Measurements from ENCODE around the gene LOXHD1. TPM values are rescaled to one million over a fixed set of nuclear protein-coding genes. Genes with fewer than 3 reads are reported as not detected.

The LOXHD1 gene
- total and polyA plus RNA-seq, 2 of the 4 experiments (the other 2 are of a cell fraction), result not detected

GRCh38 chr18:46550609-46551008 is 106.4 kb downstream of the LOXHD1 start:
- Histone ChIP-seq H3K56ac (ENCODE audit: extremely low read depth, insufficient read depth, low read length) (no peak overlapping the region), H2BK120ac (ENCODE audit: low read depth, low read length) (no peak overlapping the region), H3K27me3 (ENCODE audit: control insufficient read depth, insufficient read depth, low read length) (no peaks in the 10 kb centered on the region), H3K4ac (ENCODE audit: low read depth, low read length) (no peak overlapping the region), H3K4me3 (ENCODE audit: insufficient read depth, low read depth, low read length) (no peak overlapping the region), H3K14ac (replicated peaks; ENCODE audit: low read depth, low read length) (no peak overlapping the region), H2AFZ (replicated peaks; ENCODE audit: low read length, poor library complexity) (no peak overlapping the region), H3K23ac (ENCODE audit: low read depth, low read length) (no peak overlapping the region), H2BK5ac (ENCODE audit: low read depth, low read length, poor library complexity, severe bottlenecking) (no peak overlapping the region), H3K9ac (ENCODE audit: low read depth, low read length) (no peak overlapping the region), H2BK15ac (ENCODE audit: low read depth, low read length) (no peak overlapping the region), H4K5ac (ENCODE audit: low read depth, low read length) (no peak overlapping the region), H4K8ac (ENCODE audit: low read depth in 2 of 2, low read length in 2 of 2) (no peak overlapping the region), H4K91ac (ENCODE audit: insufficient read depth, low read depth, low read length) (no peak overlapping the region), H3K36me3 (ENCODE audit: control insufficient read depth, insufficient read depth, low read length) (no peaks in the 10 kb centered on the region), H3K18ac (ENCODE audit: low read depth, low read length) (no peak overlapping the region), H2BK20ac (ENCODE audit: low read depth, low read length) (no peak overlapping the region), H3K9me3 (ENCODE audit: control insufficient read depth, insufficient read depth, low read length) (no peaks in the 10 kb centered on the region), H3K4me2 (ENCODE audit: low read depth, low read length) (no peak overlapping the region), H4K20me1 (ENCODE audit: insufficient read depth, low read length) (no peaks in the 10 kb centered on the region), H2AK9ac (replicated peaks; ENCODE audit: low read depth, low read length, poor library complexity) (no peak overlapping the region), H3K9me1 (ENCODE audit: insufficient read depth, low read length) (no peaks in the 10 kb centered on the region; the same call in 1 of the 2 replicates), H3K27ac (ENCODE audit: insufficient read depth, low read length) (no peak overlapping the region), H2AK5ac (ENCODE audit: low read depth, low read length) (no peak overlapping the region), H3K79me1 (ENCODE audit: low read depth in 1 of 2, low read length in 2 of 2) (no peaks in the 10 kb centered on the region), H3K4me1 (ENCODE audit: control insufficient read depth, insufficient read depth, low read length) (no peaks in the 10 kb centered on the region)
- ATAC-seq (ENCODE audit: low read depth) (no peak), DNase-seq (no peak)
- in situ Hi-C loops (cut with MboI; ENCODE audit: low sequenced_read_pairs) (no loop called here), dilution Hi-C loops (cut with HindIII; ENCODE audit: low sequenced_read_pairs, unreplicated experiment) (no loop called here), intact Hi-C loops (cut with micrococcal nuclease) (no loop called here)
- TF ChIP-seq BHLHE40 (IDR thresholded peaks at IDR 0.05; ENCODE audit: low read depth, low read length), result no peak
- TF ChIP-seq RAD21 (IDR thresholded peaks at IDR 0.05; ENCODE audit: low read length), result no peak
- no peak for TF ChIP-seq RFX5 (IDR thresholded peaks at IDR 0.05; ENCODE audit: low read depth, low read length)
- TF ChIP-seq RCOR1 (IDR thresholded peaks at IDR 0.05; ENCODE audit: insufficient replicate concordance, low read length), result no peak
- no TSS peak for BruUV-seq (replicated peaks)
- no CpG with 5 or more reads among the region's 2 CpGs for whole genome bisulfite sequencing, 2 experiments (ENCODE audit: extremely low coverage in 2 of 2, insufficient read length in 1 of 2)
- POLR2A ChIA-PET (ENCODE audit: unreplicated experiment), result no interaction called here
- CTCF ChIA-PET, result no interaction called here
